Transverse colon (tissue), 3 donors: ENCODE data around the gene LAMA5.

ENCODE experiments used
- EP300 ChIP-seq: sonication (generic); formaldehyde crosslinking; IDR thresholded peaks from one replicate; pipeline ENCODE4 v1.6.1; 2017; ENCODE audit warnings: antibody characterized with exemption, low read depth
- POLR2A ChIP-seq: fragments of 450-650 bp; IDR thresholded peaks from one replicate; pipeline ENCODE4 v1.6.1; 2016; ENCODE audit warnings: antibody characterized with exemption, mild to moderate bottlenecking, moderate library complexity
- TF ChIP-seq, protein P1 (sequence below), 5 experiments: fragments of 200-600 bp in 3 of 5; fragments of 450-650 bp in 2 of 5; sonication (generic) in 3 of 5; IDR thresholded peaks; 1 replicate in 2 of 5; 2 replicates in 3 of 5; pipeline ENCODE4 v1.5.1; 2016 to 2017; ENCODE audit warnings: antibody characterized with exemption in 5 of 5, inconsistent platforms in 3 of 5, mild to moderate bottlenecking in 2 of 5, moderate library complexity in 1 of 5

DNA sequence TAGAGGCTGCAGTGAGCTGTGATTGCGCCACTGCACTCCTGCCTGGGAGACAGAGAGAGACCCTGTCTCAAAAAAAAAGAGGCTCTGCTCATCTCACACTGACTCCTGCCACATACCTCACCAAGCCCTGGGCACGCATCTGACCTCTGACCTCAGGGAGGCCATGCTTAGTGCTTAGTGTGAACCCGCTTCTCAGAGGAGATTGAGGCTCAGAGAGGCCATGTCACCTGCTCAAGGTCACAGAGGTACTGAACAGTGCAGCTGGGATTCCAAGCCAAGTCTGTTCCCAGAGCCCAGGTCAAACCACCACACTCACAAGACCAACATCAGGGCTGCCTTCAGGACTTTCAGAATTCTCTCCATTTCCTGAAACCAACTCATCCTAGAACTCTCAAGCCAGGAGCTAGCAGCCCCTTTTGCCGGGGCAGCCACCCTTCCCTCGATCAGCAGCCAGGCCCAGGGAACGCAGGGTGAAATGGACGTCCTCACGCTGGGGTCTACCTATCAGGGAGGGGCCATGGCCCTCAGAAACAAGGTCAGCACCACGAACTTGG is 37.1 kb upstream of the LAMA5 start:
- TF ChIP-seq, protein P1, sequence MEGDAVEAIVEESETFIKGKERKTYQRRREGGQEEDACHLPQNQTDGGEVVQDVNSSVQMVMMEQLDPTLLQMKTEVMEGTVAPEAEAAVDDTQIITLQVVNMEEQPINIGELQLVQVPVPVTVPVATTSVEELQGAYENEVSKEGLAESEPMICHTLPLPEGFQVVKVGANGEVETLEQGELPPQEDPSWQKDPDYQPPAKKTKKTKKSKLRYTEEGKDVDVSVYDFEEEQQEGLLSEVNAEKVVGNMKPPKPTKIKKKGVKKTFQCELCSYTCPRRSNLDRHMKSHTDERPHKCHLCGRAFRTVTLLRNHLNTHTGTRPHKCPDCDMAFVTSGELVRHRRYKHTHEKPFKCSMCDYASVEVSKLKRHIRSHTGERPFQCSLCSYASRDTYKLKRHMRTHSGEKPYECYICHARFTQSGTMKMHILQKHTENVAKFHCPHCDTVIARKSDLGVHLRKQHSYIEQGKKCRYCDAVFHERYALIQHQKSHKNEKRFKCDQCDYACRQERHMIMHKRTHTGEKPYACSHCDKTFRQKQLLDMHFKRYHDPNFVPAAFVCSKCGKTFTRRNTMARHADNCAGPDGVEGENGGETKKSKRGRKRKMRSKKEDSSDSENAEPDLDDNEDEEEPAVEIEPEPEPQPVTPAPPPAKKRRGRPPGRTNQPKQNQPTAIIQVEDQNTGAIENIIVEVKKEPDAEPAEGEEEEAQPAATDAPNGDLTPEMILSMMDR (IDR thresholded peaks at IDR 0.05) = no peak
- no peak for TF ChIP-seq EP300
- TF ChIP-seq POLR2A = no peak
